ENCODE data around the gene PCDHB4. TPM values are rescaled to one million over a fixed set of nuclear protein-coding genes. Genes with fewer than 3 reads are reported as not detected.

PCDHB4 gene
- polyA plus RNA-seq, 1 of the 3 experiments (the other 2 are of a cell fraction), result 0.51 TPM

DNA sequence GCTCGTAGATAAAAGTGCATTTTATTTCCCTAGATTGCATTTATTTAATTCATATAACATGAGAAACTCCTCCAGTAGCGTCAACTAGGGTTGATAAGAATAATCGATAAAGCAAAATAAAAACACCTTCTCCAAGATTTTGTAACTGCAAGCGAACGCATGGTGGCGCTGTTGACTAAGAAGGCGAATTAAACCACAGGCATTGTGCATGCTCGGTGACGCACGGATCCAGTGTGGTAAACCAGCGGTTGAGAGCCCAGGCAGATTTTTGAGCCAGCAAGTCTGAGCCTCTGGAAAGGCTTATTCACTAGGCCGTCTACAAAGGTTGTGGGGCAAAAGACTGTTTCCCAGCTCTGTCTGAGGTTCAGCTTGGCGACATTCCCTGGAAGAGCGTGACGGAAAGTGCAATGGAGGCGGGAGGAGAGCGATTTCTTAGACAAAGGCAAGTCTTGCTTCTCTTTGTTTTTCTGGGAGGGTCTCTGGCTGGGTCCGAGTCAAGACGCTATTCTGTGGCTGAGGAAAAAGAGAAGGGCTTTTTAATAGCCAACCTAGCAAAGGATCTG, 21.3 kb upstream of the PCDHB4 start, which contains the start of gene PCDHB3:
Gene PCDHB3, plus strand, starts transcription at position 231 of the 563 bp plus-strand sequence. Its CDS starts 177 bp downstream, at position 408.
- WGBS (ENCODE audit: low lambda C conversion rate), result 31% methylated on average over 16 of the region's 19 CpGs
- CTCF ChIA-PET, result interaction anchor here (0.6 to 1.7 kb wide), 18 partner anchors 9 to 466 kb away, joined by 3 to 8 read pairs (median 4); partner anchors contain the start of genes PCDHA8 and PCDHB14
- Histone ChIP-seq H3K9ac (peak within 1 kb of the TSS; percentile 38; the same call in 1 of the 2 replicates), H3K36me3 (replicated peaks in 1 of 2; ENCODE audit: control insufficient read depth in 1 of 2, insufficient read depth in 2 of 2, low read length in 1 of 2) (no peaks in the 10 kb centered on the region), H3K9me3 (no peaks in the 10 kb centered on the region), H3K4me1 (ENCODE audit: control insufficient read depth in 1 of 2, insufficient read depth in 2 of 2, low read depth in 1 of 2, low read length in 1 of 2) (no peaks in the 10 kb centered on the region), H3K9me2 (no peaks in the 10 kb centered on the region), H3F3A (replicated peaks; ENCODE audit: insufficient read depth) (no peaks in the 10 kb centered on the region), H4K20me1 (ENCODE audit: insufficient read depth) (no peaks in the 10 kb centered on the region), H3K4me3 (ENCODE audit: low read depth in 2 of 2, low read length in 1 of 2) (peak within 1 kb of the TSS; percentile 46 to 51), H3K27me3 (ENCODE audit: insufficient read depth) (no peaks in the 10 kb centered on the region), H3K79me2 (ENCODE audit: insufficient read depth) (no peaks in the 10 kb centered on the region), H3K27ac (ENCODE audit: low read depth in 2 of 2, low read length in 1 of 2) (peak within 1 kb of the TSS in 1 of 2 experiments; percentile 20; a peak in 1 of 4 replicates), H2AFZ (ENCODE audit: low read depth) (peak within 1 kb of the TSS; percentile 71; the same call in 1 of the 2 replicates), H3K4me2 (peak within 1 kb of the TSS; percentile 70)
- peak; percentile 79 for DNase-seq
- POLR2A ChIA-PET, result interaction anchor here (1.0 kb wide), 1 partner anchor 464 kb away, joined by 3 read pairs; no protein-coding TSS in a partner anchor
- TF ChIP-seq RAD21 (IDR thresholded peaks at IDR 0.05; ENCODE audit: low read length) (peak; percentile 67), TEAD4 (IDR thresholded peaks at IDR 0.05; ENCODE audit: borderline replicate concordance, insufficient read depth) (no peak), SMC3 (IDR thresholded peaks at IDR 0.05; ENCODE audit: low read depth, low read length) (peak; percentile 27; the same call in 1 of the 2 replicates), TCF12 (IDR thresholded peaks at IDR 0.05) (no peak), JUND (IDR thresholded peaks at IDR 0.05) (no peak), MXI1 (IDR thresholded peaks at IDR 0.05; ENCODE audit: low read depth, low read length) (0 out of 2 replicates have a peak, but pooled peaks have one; percentile 55)
- TF ChIP-seq, protein P1, sequence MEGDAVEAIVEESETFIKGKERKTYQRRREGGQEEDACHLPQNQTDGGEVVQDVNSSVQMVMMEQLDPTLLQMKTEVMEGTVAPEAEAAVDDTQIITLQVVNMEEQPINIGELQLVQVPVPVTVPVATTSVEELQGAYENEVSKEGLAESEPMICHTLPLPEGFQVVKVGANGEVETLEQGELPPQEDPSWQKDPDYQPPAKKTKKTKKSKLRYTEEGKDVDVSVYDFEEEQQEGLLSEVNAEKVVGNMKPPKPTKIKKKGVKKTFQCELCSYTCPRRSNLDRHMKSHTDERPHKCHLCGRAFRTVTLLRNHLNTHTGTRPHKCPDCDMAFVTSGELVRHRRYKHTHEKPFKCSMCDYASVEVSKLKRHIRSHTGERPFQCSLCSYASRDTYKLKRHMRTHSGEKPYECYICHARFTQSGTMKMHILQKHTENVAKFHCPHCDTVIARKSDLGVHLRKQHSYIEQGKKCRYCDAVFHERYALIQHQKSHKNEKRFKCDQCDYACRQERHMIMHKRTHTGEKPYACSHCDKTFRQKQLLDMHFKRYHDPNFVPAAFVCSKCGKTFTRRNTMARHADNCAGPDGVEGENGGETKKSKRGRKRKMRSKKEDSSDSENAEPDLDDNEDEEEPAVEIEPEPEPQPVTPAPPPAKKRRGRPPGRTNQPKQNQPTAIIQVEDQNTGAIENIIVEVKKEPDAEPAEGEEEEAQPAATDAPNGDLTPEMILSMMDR (IDR thresholded peaks at IDR 0.05), result peak; percentile 66
- TF ChIP-seq, protein P2, sequence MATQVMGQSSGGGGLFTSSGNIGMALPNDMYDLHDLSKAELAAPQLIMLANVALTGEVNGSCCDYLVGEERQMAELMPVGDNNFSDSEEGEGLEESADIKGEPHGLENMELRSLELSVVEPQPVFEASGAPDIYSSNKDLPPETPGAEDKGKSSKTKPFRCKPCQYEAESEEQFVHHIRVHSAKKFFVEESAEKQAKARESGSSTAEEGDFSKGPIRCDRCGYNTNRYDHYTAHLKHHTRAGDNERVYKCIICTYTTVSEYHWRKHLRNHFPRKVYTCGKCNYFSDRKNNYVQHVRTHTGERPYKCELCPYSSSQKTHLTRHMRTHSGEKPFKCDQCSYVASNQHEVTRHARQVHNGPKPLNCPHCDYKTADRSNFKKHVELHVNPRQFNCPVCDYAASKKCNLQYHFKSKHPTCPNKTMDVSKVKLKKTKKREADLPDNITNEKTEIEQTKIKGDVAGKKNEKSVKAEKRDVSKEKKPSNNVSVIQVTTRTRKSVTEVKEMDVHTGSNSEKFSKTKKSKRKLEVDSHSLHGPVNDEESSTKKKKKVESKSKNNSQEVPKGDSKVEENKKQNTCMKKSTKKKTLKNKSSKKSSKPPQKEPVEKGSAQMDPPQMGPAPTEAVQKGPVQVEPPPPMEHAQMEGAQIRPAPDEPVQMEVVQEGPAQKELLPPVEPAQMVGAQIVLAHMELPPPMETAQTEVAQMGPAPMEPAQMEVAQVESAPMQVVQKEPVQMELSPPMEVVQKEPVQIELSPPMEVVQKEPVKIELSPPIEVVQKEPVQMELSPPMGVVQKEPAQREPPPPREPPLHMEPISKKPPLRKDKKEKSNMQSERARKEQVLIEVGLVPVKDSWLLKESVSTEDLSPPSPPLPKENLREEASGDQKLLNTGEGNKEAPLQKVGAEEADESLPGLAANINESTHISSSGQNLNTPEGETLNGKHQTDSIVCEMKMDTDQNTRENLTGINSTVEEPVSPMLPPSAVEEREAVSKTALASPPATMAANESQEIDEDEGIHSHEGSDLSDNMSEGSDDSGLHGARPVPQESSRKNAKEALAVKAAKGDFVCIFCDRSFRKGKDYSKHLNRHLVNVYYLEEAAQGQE (IDR thresholded peaks at IDR 0.05; ENCODE audit: low read depth, low read length), result no peak

DNA sequence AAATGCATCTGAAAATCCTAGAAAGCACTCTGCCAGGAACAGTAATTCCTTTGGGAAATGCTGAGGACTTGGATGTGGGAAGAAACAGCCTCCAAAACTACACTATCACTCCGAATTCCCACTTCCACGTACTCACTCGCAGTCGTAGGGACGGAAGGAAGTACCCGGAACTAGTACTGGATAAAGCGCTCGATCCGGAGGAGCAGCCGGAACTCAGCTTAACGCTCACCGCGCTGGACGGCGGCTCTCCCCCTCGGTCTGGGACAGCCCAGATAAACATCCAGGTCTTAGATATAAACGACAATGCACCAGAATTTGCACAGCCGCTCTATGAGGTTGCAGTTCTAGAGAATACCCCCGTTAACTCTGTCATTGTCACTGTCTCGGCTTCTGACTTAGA, 20.6 kb upstream of the PCDHB4 start:
- no peaks in the 10 kb centered on the region for H4K20me1 ChIP-seq (ENCODE audit: insufficient read depth)
- CTCF ChIA-PET, result interaction anchor here (0.6 to 1.7 kb wide), 18 partner anchors 9 to 465 kb away, joined by 3 to 8 read pairs (median 4); partner anchors contain the start of genes PCDHA8 and PCDHB14

More for the DNA sequence above, 20.6 kb upstream of the PCDHB4 start:
- Histone ChIP-seq H3K27ac (ENCODE audit: low read depth in 2 of 2, low read length in 1 of 2) (no peak overlapping the region), H3K4me1 (ENCODE audit: control insufficient read depth in 1 of 2, insufficient read depth in 2 of 2, low read depth in 1 of 2, low read length in 1 of 2) (no peaks in the 10 kb centered on the region), H3K79me2 (ENCODE audit: insufficient read depth) (no peaks in the 10 kb centered on the region), H3K9me2 (no peaks in the 10 kb centered on the region), H3F3A (replicated peaks; ENCODE audit: insufficient read depth) (no peaks in the 10 kb centered on the region), H3K9ac (0 out of 2 replicates have a peak overlapping the region, but pooled peaks have one; percentile 38), H2AFZ (ENCODE audit: low read depth) (0 out of 2 replicates have a peak overlapping the region, but pooled peaks have one; percentile 71), H3K36me3 (replicated peaks in 1 of 2; ENCODE audit: control insufficient read depth in 1 of 2, insufficient read depth in 2 of 2, low read length in 1 of 2) (no peaks in the 10 kb centered on the region), H3K27me3 (ENCODE audit: insufficient read depth) (no peaks in the 10 kb centered on the region), H3K9me3 (no peaks in the 10 kb centered on the region), H3K4me2 (peak overlapping the region; percentile 70; the same call in 1 of the 2 replicates), H3K4me3 (ENCODE audit: low read depth in 2 of 2, low read length in 1 of 2) (peak overlapping the region; percentile 46 to 51)
- TF ChIP-seq, protein P3, sequence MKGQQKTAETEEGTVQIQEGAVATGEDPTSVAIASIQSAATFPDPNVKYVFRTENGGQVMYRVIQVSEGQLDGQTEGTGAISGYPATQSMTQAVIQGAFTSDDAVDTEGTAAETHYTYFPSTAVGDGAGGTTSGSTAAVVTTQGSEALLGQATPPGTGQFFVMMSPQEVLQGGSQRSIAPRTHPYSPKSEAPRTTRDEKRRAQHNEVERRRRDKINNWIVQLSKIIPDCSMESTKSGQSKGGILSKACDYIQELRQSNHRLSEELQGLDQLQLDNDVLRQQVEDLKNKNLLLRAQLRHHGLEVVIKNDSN (IDR thresholded peaks at IDR 0.05; ENCODE audit: borderline replicate concordance, low read depth), result no peak
- TF ChIP-seq SMC3 (IDR thresholded peaks at IDR 0.05; ENCODE audit: low read depth, low read length), result no peak
- TF ChIP-seq, protein P4, sequence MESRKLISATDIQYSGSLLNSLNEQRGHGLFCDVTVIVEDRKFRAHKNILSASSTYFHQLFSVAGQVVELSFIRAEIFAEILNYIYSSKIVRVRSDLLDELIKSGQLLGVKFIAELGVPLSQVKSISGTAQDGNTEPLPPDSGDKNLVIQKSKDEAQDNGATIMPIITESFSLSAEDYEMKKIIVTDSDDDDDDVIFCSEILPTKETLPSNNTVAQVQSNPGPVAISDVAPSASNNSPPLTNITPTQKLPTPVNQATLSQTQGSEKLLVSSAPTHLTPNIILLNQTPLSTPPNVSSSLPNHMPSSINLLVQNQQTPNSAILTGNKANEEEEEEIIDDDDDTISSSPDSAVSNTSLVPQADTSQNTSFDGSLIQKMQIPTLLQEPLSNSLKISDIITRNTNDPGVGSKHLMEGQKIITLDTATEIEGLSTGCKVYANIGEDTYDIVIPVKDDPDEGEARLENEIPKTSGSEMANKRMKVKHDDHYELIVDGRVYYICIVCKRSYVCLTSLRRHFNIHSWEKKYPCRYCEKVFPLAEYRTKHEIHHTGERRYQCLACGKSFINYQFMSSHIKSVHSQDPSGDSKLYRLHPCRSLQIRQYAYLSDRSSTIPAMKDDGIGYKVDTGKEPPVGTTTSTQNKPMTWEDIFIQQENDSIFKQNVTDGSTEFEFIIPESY (IDR thresholded peaks at IDR 0.05; ENCODE audit: borderline replicate concordance, low read depth), result no peak
- TF ChIP-seq RXRA (IDR thresholded peaks at IDR 0.05; ENCODE audit: borderline replicate concordance, low read depth), result no peak
- no peak for TF ChIP-seq RCOR1 (IDR thresholded peaks at IDR 0.05; ENCODE audit: low read length)
- no peak for TF ChIP-seq JUND (IDR thresholded peaks at IDR 0.05)
- TF ChIP-seq MEF2A (IDR thresholded peaks at IDR 0.05; ENCODE audit: borderline replicate concordance, low read depth), result no peak
- TF ChIP-seq, protein P5, sequence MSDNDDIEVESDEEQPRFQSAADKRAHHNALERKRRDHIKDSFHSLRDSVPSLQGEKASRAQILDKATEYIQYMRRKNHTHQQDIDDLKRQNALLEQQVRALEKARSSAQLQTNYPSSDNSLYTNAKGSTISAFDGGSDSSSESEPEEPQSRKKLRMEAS (IDR thresholded peaks at IDR 0.05; ENCODE audit: low read depth), result no peak
- no peak for TF ChIP-seq NRF1 (IDR thresholded peaks at IDR 0.05; ENCODE audit: low read depth, low read length)
- DNase-seq, result peak; percentile 46
- WGBS (ENCODE audit: low lambda C conversion rate), result 54% methylated on average over 20 of the region's 20 CpGs
- POLR2A ChIA-PET, result interaction anchor here (1.0 kb wide), 1 partner anchor 463 kb away, joined by 3 read pairs; no protein-coding TSS in a partner anchor

All from SK-N-SH (cell line).